ENCODE results near the gene ATP6V1C2.

DNA sequence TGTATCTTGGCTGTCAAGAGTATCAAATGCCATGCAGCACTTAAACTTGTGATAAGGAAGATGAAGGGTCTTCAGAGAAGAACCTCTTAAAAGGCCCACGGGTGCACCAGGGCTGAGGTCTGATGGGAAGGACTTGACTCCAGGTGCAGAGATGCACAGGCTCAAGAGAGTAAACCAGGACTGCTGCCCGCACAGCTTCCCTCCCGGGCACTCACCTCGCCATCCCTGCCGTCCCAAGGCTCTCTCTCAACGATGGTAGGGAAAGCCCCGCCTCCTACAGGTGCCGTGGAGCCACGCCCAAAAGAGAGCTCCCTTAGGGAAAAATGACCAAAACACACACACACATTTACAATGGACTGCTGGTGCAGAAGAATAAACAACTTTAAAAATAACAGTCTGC, 63.3 kb downstream of the ATP6V1C2 start:
- TF ChIP-seq, protein P1, sequence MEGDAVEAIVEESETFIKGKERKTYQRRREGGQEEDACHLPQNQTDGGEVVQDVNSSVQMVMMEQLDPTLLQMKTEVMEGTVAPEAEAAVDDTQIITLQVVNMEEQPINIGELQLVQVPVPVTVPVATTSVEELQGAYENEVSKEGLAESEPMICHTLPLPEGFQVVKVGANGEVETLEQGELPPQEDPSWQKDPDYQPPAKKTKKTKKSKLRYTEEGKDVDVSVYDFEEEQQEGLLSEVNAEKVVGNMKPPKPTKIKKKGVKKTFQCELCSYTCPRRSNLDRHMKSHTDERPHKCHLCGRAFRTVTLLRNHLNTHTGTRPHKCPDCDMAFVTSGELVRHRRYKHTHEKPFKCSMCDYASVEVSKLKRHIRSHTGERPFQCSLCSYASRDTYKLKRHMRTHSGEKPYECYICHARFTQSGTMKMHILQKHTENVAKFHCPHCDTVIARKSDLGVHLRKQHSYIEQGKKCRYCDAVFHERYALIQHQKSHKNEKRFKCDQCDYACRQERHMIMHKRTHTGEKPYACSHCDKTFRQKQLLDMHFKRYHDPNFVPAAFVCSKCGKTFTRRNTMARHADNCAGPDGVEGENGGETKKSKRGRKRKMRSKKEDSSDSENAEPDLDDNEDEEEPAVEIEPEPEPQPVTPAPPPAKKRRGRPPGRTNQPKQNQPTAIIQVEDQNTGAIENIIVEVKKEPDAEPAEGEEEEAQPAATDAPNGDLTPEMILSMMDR (IDR thresholded peaks at IDR 0.05; ENCODE audit: insufficient read depth, low read depth, low read length) = no peak
- TF ChIP-seq EZH2 (IDR thresholded peaks at IDR 0.05; ENCODE audit: insufficient read depth, low read length) = no peak
